ENCODE results near the gene CLK3.
A peak's percentile ranks its signal among the peaks of the same experiment; 100 is the strongest.

CLK3 gene

DNA sequence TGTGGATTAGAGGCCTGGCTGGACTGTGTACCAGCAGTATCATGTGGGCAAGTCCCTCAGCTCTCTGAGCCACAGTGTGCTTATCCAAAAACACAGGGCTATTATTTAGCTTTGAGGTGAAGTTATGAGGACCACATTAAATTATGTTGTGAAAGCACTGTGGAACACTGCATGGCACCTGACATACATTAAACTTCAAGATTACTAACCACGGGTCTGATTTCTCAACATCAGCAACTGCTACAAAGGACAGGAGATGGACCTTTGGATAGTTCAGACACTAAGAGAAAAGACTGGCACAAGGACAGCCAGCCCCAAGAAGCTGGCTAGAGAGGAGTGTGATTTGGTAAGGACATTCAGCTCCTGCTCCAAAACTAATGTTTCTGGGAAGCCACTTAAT lies 21.3 kb downstream of the CLK3 start:
- ChIA-PET CTCF (interaction anchor here (0.6 to 14.8 kb wide), 13 partner anchors 8 to 626 kb away, joined by 3 to 800 read pairs (median 4); partner anchors contain the start of genes CLK3, CSK and CYP1A1), POLR2A (interaction anchor here (1.8 kb wide), 1 partner anchor 132 kb away, joined by 10 read pairs; no protein-coding TSS in a partner anchor)
- TF ChIP-seq ZBTB17 (tag by site-specific recombination; IDR thresholded peaks at IDR 0.05) (no peak), ZNF585B (tag by site-specific recombination; IDR thresholded peaks at IDR 0.05) (no peak), ZNF350 (tag by site-specific recombination; IDR thresholded peaks at IDR 0.05) (no peak), ZNF791 (tag by site-specific recombination; IDR thresholded peaks at IDR 0.05) (no peak), ZBTB1 (tag by site-specific recombination; IDR thresholded peaks at IDR 0.05) (no peak)
- Histone ChIP-seq H3K4me1 (ENCODE audit: control insufficient read depth, insufficient read depth, low read length) (peaks cover 2% of the 10 kb centered on the region; the same call in 1 of the 2 replicates), H3K9me3 (ENCODE audit: control insufficient read depth, insufficient read depth, low read depth, low read length) (no peaks in the 10 kb centered on the region), H3K36me3 (ENCODE audit: control insufficient read depth in 2 of 2, insufficient read depth in 1 of 2, low read length in 2 of 2) (peaks cover 27 to 93% of the 10 kb centered on the region in 2 experiments), H3K27ac (ENCODE audit: extremely low read depth, low read depth, low read length) (no peak overlapping the region), H3K4me3 (ENCODE audit: low read depth, low read length) (no peak overlapping the region)

DNA sequence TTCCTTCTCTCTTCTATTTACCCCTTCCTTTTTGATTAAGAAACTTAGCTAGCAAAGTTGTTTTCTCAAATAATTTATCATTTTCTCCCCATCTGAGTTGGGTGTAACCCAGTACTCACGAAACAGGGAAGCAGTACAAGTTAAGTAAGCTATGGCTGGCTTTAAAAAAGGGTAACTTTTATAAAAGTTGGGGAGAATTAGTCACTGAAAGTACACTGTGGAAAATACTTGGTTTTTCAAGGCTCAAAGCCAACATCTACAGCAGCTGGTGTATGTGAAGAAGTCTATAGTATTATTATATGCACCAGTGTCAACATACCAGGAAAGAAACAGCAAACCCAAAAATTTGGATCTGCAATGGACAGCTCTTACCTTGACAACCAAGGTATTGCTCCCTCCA lies 25.5 kb downstream of the CLK3 start:
- POLR2A ChIA-PET = interaction anchor here (0.5 to 1.3 kb wide), 3 partner anchors 103 to 128 kb away, joined by 3 to 5 read pairs (median 4); partner anchors contain the start of gene CYP1A2
- H3K27ac ChIP-seq (ENCODE audit: extremely low read depth, low read depth, low read length) = no peak overlapping the region

DNA sequence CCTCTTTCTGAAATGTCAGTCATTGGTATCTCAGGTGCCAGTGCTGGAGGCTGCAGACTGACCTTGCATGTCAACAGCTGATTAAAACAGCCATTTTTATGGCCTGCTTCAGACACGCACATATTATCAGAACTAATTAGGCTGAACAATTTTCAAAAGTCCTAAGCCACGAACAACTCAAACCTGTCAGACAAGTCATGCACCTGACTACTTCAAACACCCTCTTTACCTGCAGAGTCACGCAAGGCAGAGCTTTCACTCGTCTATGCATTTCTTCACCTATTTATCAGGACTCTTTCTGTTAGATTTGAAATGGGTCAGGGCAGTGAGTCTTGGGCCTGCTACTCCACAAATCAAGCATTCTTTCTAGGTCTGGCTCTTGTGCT lies 26.7 kb downstream of the CLK3 start:
- CTCF ChIA-PET = interaction anchor here (14.8 to 16.2 kb wide), 2 partner anchors 8 to 122 kb away, joined by 200 to 800 read pairs; no protein-coding TSS in a partner anchor
- TF ChIP-seq YY2 (tag by site-specific recombination; IDR thresholded peaks at IDR 0.05) = peak; percentile 47; the same call in 1 of the 2 replicates
- no peak for TF ChIP-seq MZF1 (tag by site-specific recombination; IDR thresholded peaks at IDR 0.05; ENCODE audit: borderline replicate concordance)
- TF ChIP-seq ZFHX2 (tag by site-specific recombination; conservative IDR thresholded peaks at IDR 0.05) = no peak
- TF ChIP-seq, protein P1, sequence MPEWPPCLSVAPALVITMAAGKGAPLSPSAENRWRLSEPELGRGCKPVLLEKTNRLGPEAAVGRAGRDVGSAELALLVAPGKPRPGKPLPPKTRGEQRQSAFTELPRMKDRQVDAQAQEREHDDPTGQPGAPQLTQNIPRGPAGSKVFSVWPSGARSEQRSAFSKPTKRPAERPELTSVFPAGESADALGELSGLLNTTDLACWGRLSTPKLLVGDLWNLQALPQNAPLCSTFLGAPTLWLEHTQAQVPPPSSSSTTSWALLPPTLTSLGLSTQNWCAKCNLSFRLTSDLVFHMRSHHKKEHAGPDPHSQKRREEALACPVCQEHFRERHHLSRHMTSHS (tag by site-specific recombination; IDR thresholded peaks at IDR 0.05) = no peak
- no peak for TF ChIP-seq ZFP69B (tag by site-specific recombination; IDR thresholded peaks at IDR 0.05)
- TF ChIP-seq, protein P2, sequence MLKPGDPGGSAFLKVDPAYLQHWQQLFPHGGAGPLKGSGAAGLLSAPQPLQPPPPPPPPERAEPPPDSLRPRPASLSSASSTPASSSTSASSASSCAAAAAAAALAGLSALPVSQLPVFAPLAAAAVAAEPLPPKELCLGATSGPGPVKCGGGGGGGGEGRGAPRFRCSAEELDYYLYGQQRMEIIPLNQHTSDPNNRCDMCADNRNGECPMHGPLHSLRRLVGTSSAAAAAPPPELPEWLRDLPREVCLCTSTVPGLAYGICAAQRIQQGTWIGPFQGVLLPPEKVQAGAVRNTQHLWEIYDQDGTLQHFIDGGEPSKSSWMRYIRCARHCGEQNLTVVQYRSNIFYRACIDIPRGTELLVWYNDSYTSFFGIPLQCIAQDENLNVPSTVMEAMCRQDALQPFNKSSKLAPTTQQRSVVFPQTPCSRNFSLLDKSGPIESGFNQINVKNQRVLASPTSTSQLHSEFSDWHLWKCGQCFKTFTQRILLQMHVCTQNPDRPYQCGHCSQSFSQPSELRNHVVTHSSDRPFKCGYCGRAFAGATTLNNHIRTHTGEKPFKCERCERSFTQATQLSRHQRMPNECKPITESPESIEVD (tag by site-specific recombination; IDR thresholded peaks at IDR 0.05) = no peak
- TF ChIP-seq, protein P3, sequence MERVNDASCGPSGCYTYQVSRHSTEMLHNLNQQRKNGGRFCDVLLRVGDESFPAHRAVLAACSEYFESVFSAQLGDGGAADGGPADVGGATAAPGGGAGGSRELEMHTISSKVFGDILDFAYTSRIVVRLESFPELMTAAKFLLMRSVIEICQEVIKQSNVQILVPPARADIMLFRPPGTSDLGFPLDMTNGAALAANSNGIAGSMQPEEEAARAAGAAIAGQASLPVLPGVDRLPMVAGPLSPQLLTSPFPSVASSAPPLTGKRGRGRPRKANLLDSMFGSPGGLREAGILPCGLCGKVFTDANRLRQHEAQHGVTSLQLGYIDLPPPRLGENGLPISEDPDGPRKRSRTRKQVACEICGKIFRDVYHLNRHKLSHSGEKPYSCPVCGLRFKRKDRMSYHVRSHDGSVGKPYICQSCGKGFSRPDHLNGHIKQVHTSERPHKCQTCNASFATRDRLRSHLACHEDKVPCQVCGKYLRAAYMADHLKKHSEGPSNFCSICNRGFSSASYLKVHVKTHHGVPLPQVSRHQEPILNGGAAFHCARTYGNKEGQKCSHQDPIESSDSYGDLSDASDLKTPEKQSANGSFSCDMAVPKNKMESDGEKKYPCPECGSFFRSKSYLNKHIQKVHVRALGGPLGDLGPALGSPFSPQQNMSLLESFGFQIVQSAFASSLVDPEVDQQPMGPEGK (tag by site-specific recombination; IDR thresholded peaks at IDR 0.05) = peak; percentile 54; the same call in 1 of the 2 replicates
- no peak for TF ChIP-seq ZNF514 (tag by site-specific recombination; IDR thresholded peaks at IDR 0.05)
- TF ChIP-seq, protein P4, sequence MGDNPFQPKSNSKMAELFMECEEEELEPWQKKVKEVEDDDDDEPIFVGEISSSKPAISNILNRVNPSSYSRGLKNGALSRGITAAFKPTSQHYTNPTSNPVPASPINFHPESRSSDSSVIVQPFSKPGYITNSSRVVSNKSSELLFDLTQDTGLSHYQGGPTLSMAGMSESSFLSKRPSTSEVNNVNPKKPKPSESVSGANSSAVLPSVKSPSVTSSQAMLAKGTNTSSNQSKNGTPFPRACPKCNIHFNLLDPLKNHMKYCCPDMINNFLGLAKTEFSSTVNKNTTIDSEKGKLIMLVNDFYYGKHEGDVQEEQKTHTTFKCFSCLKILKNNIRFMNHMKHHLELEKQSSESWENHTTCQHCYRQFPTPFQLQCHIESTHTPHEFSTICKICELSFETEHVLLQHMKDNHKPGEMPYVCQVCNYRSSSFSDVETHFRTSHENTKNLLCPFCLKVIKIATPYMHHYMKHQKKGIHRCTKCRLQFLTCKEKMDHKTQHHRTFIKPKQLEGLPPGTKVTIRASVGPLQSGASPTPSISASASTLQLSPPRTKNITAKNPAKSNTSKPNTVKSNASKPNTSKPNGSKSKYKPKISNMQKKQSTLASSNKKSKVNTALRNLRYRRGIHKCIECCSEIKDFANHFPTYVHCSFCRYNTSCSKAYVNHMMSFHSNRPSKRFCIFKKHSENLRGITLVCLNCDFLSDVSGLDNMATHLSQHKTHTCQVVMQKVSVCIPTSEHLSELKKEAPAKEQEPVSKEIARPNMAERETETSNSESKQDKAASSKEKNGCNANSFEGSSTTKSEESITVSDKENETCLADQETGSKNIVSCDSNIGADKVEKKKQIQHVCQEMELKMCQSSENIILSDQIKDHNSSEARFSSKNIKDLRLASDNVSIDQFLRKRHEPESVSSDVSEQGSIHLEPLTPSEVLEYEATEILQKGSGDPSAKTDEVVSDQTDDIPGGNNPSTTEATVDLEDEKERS (tag by site-specific recombination; IDR thresholded peaks at IDR 0.05) = peak; percentile 23; the same call in 1 of the 2 replicates
- TF ChIP-seq ZNF843 (tag by site-specific recombination; IDR thresholded peaks at IDR 0.05) = peak; percentile 87

More for the DNA sequence above, 25.5 kb downstream of the CLK3 start:
- no peaks in the 10 kb centered on the region for H3K9me3 ChIP-seq (ENCODE audit: control insufficient read depth, insufficient read depth, low read depth, low read length)
- peaks cover 24% of the 10 kb centered on the region for H3K4me1 ChIP-seq (ENCODE audit: control insufficient read depth, insufficient read depth, low read length)
- CTCF ChIA-PET = interaction anchor here (0.7 to 16.2 kb wide), 9 partner anchors 7 to 666 kb away, joined by 3 to 800 read pairs (median 4); no protein-coding TSS in a partner anchor
- no peak overlapping the region for H3K4me3 ChIP-seq (ENCODE audit: low read depth, low read length)
- no peak for TF ChIP-seq ZNF571 (tag by site-specific recombination; IDR thresholded peaks at IDR 0.05)
- no peak for TF ChIP-seq ZNF266 (tag by site-specific recombination; IDR thresholded peaks at IDR 0.05; ENCODE audit: low read depth)
- TF ChIP-seq YY1 (tag by site-specific recombination; IDR thresholded peaks at IDR 0.05) = no peak
- no peak for TF ChIP-seq ZNF529 (tag by site-specific recombination; IDR thresholded peaks at IDR 0.05; ENCODE audit: insufficient replicate concordance)
- no peak for TF ChIP-seq ZSCAN23 (tag by site-specific recombination; IDR thresholded peaks at IDR 0.05)
- TF ChIP-seq ZNF184 (tag by site-specific recombination; IDR thresholded peaks at IDR 0.05) = no peak
- no peak for TF ChIP-seq ZNF292 (tag by site-specific recombination; IDR thresholded peaks at IDR 0.05; ENCODE audit: borderline replicate concordance, low read depth)
- no peak for TF ChIP-seq ZNF416 (tag by site-specific recombination; IDR thresholded peaks at IDR 0.05)
- no peak for TF ChIP-seq ZNF2 (tag by site-specific recombination; IDR thresholded peaks at IDR 0.05)
- TF ChIP-seq MEIS1 (CRISPR knock-in tag; IDR thresholded peaks at IDR 0.05; ENCODE audit: borderline replicate concordance) = no peak
- H3K36me3 ChIP-seq (ENCODE audit: control insufficient read depth in 2 of 2, insufficient read depth in 1 of 2, low read length in 2 of 2) = peaks cover 16 to 55% of the 10 kb centered on the region in 2 experiments

More for the DNA sequence above, 26.7 kb downstream of the CLK3 start:
- Histone ChIP-seq H3K4me1 (ENCODE audit: control insufficient read depth, insufficient read depth, low read length) (peaks cover 24% of the 10 kb centered on the region), H3K36me3 (ENCODE audit: control insufficient read depth in 2 of 2, insufficient read depth in 1 of 2, low read length in 2 of 2) (peaks cover 16 to 43% of the 10 kb centered on the region in 2 experiments), H3K9me3 (ENCODE audit: control insufficient read depth, insufficient read depth, low read depth, low read length) (no peaks in the 10 kb centered on the region), H3K4me3 (ENCODE audit: low read depth, low read length) (no peak overlapping the region), H3K27ac (ENCODE audit: extremely low read depth, low read depth, low read length) (no peak overlapping the region; the same call in 1 of the 2 replicates)
- POLR2A ChIA-PET = interaction anchor here (1.3 kb wide), 1 partner anchor 83 kb away, joined by 3 read pairs; the partner anchor contains the start of gene CYP1A1

Data from HEK293 (cell line).